HuH-7 (cell line): ENCODE results near the gene CRTAP.
"Not testable (repeated sequence)": the region's sequence is repeated elsewhere in the genome, so short reads cannot be mapped to it uniquely, and the experiment has no call there.

Experiments used
- DNase-seq: peaks from one replicate; pipeline ENCODE4 v3.0.0; 2011; ENCODE audit warnings: low spot score

Gene CRTAP

GRCh38 chr3:33099701-33100100, 14.1 kb upstream of the CRTAP start:
- DNase-seq = no peak

GRCh38 chr3:33100229-33100628, 13.6 kb upstream of the CRTAP start:
- no peak for DNase-seq

GRCh38 chr3:33103034-33103433, 10.8 kb upstream of the CRTAP start:
- no peak for DNase-seq

- no peak for DNase-seq
Measured at GRCh38 chr3:33103480-33103879, 10.3 kb upstream of the CRTAP start.

GRCh38 chr3:33104803-33105202, 9.0 kb upstream of the CRTAP start:
- DNase-seq = no peak

- DNase-seq = no peak
Measured at GRCh38 chr3:33105341-33105948, 8.4 kb upstream of the CRTAP start.

- DNase-seq = not testable (repeated sequence)
Measured at GRCh38 chr3:33106854-33107253, 7.0 kb upstream of the CRTAP start.

GRCh38 chr3:33111581-33111980, 2.2 kb upstream of the CRTAP start:
- DNase-seq = no peak

GRCh38 chr3:33114622-33115023, 809 bp downstream of the CRTAP start:
- DNase-seq = no peak

GRCh38 chr3:33115024-33115768, 1.4 kb downstream of the CRTAP start:
- DNase-seq = no peak

GRCh38 chr3:33117461-33117860, 3.6 kb downstream of the CRTAP start:
- DNase-seq = no peak

GRCh38 chr3:33119891-33120290, 6.1 kb downstream of the CRTAP start:
- no peak for DNase-seq

GRCh38 chr3:33122991-33123390, 9.2 kb downstream of the CRTAP start:
- DNase-seq = no peak

GRCh38 chr3:33124638-33125037, 10.8 kb downstream of the CRTAP start:
- DNase-seq = no peak

- no peak for DNase-seq
Measured at GRCh38 chr3:33125840-33126239, 12.0 kb downstream of the CRTAP start.

- no peak for DNase-seq
Measured at GRCh38 chr3:33128706-33129105, 14.9 kb downstream of the CRTAP start.

GRCh38 chr3:33130144-33130543, 16.3 kb downstream of the CRTAP start:
- no peak for DNase-seq

GRCh38 chr3:33131331-33132018, 17.7 kb downstream of the CRTAP start:
- DNase-seq = peak; percentile 64

GRCh38 chr3:33132019-33132360, 18.2 kb downstream of the CRTAP start:
- DNase-seq = no peak

- no peak for DNase-seq
Measured at GRCh38 chr3:33134026-33134625, 20.3 kb downstream of the CRTAP start.

- no peak for DNase-seq
Measured at GRCh38 chr3:33137691-33138090, 23.9 kb downstream of the CRTAP start.

GRCh38 chr3:33139006-33139623, 25.3 kb downstream of the CRTAP start:
- DNase-seq = not testable (repeated sequence)

- DNase-seq = no peak
Measured at GRCh38 chr3:33139996-33140395, 26.2 kb downstream of the CRTAP start.
